GM23248 (cell line): ENCODE data around the gene PRSS3.
"Not testable (repeated sequence)": the region's sequence is repeated elsewhere in the genome, so short reads cannot be mapped to it uniquely, and the experiment has no call there.

Experiments used
- EZH2 ChIP-seq: fragments of 200-600 bp; sonication (generic); IDR thresholded peaks from 2 replicates; pipeline ENCODE4 v1.6.1; 2018; ENCODE audit warnings: antibody characterized with exemption, mild to moderate bottlenecking; ENCODE audit not compliant: insufficient read depth, poor library complexity, severe bottlenecking
- EZH2phosphoT487 ChIP-seq: fragments of 200-600 bp; sonication (generic); IDR thresholded peaks from 2 replicates; pipeline ENCODE4 v1.6.1; 2018; ENCODE audit warnings: antibody characterized with exemption, moderate library complexity, mild to moderate bottlenecking, low read depth; ENCODE audit not compliant: insufficient read depth

GRCh38 chr9:33796679-33797078 lies 1.3 kb downstream of the PRSS3 start:
- TF ChIP-seq EZH2, EZH2phosphoT487: not testable (repeated sequence)
